LNCAP (cell line): ENCODE measurements around the gene NUP214.

Experiments
- CTCF ChIP-seq: fragments of 450-650 bp; IDR thresholded peaks from 2 replicates; pipeline ENCODE4 v1.5.1; 2017; ENCODE audit warnings: mild to moderate bottlenecking

The NUP214 gene

GRCh38 chr9:131098391-131099101 is 26.8 kb upstream of the NUP214 start:
- TF ChIP-seq CTCF = no peak

GRCh38 chr9:131099102-131099606 is 26.2 kb upstream of the NUP214 start:
- no peak for TF ChIP-seq CTCF

- no peak for TF ChIP-seq CTCF
Measured at GRCh38 chr9:131100445-131100844, 24.9 kb upstream of the NUP214 start.

GRCh38 chr9:131101207-131101964 is 24.0 kb upstream of the NUP214 start:
- no peak for TF ChIP-seq CTCF

GRCh38 chr9:131103024-131103423 is 22.4 kb upstream of the NUP214 start:
- no peak for TF ChIP-seq CTCF

- TF ChIP-seq CTCF = no peak
Measured at GRCh38 chr9:131103535-131103934, 21.9 kb upstream of the NUP214 start.

- TF ChIP-seq CTCF = no peak
Measured at GRCh38 chr9:131104016-131104740, 21.2 kb upstream of the NUP214 start.
